ENCODE data around the gene NEO1. TPM values are rescaled to one million over a fixed set of nuclear protein-coding genes. Genes with fewer than 3 reads are reported as not detected.
"Not testable (repeated sequence)": the region's sequence is repeated elsewhere in the genome, so short reads cannot be mapped to it uniquely, and the experiment has no call there.

NEO1 gene
- total and polyA plus RNA-seq, 4 donors: 1.6 to 9.9 (median 5.8) TPM

- 89% methylated on average over 7 of the region's 7 CpGs for WGBS
Observed at GRCh38 chr15:73298522-73299245, 246.4 kb downstream of the NEO1 start.

GRCh38 chr15:73300286-73300685, 248.0 kb downstream of the NEO1 start:
- H3K27ac ChIP-seq (ENCODE audit: low read depth in 1 of 2, low read length in 2 of 2); H3K4me3 ChIP-seq (ENCODE audit: low read depth in 1 of 3, low read length in 3 of 3); H3K27me3 ChIP-seq (ENCODE audit: control insufficient read depth in 4 of 4, insufficient read depth in 4 of 4, low read length in 3 of 4); H3K4me1 ChIP-seq (ENCODE audit: control insufficient read depth in 4 of 4, insufficient read depth in 4 of 4, low read length in 3 of 4); H3K9ac ChIP-seq (ENCODE audit: low read depth in 1 of 2, low read length in 2 of 2); DNase-seq (ENCODE audit: low spot score); H3K9me3 ChIP-seq (ENCODE audit: control insufficient read depth in 4 of 4, low read length in 3 of 4): not testable (repeated sequence)
- 94% methylated on average over 11 of the region's 11 CpGs for WGBS
- H3K36me3 ChIP-seq (ENCODE audit: control insufficient read depth in 4 of 4, insufficient read depth in 3 of 4, low read depth in 1 of 4, low read length in 3 of 4): peaks cover 0 to 25% (median 13%) of the 10 kb centered on the region in 4 donors

More at GRCh38 chr15:73298522-73299245, 246.4 kb downstream of the NEO1 start:
- Histone ChIP-seq H3K9ac (ENCODE audit: low read depth in 1 of 2, low read length in 2 of 2) (no peak overlapping the region), H3K27ac (ENCODE audit: low read depth in 1 of 2, low read length in 2 of 2) (no peak overlapping the region), H3K4me3 (ENCODE audit: low read depth in 1 of 3, low read length in 3 of 3) (no peak overlapping the region), H3K9me3 (ENCODE audit: control insufficient read depth in 4 of 4, low read length in 3 of 4) (no peaks in the 10 kb centered on the region), H3K4me1 (ENCODE audit: control insufficient read depth in 4 of 4, insufficient read depth in 4 of 4, low read length in 3 of 4) (peaks cover 0 to under 1% (median 0%) of the 10 kb centered on the region in 4 donors), H3K27me3 (ENCODE audit: control insufficient read depth in 4 of 4, insufficient read depth in 4 of 4, low read length in 3 of 4) (no peaks in the 10 kb centered on the region), H3K36me3 (ENCODE audit: control insufficient read depth in 4 of 4, insufficient read depth in 3 of 4, low read depth in 1 of 4, low read length in 3 of 4) (peaks cover 0 to 25% (median 13%) of the 10 kb centered on the region in 4 donors)
- TF ChIP-seq RXRA (IDR thresholded peaks at IDR 0.05): no peak
- no peak for TF ChIP-seq ATF3 (IDR thresholded peaks at IDR 0.05)
- TF ChIP-seq JUND (IDR thresholded peaks at IDR 0.05): no peak
- no peak for TF ChIP-seq YY1 (IDR thresholded peaks at IDR 0.05)
- no peak for TF ChIP-seq HNF4A (conservative IDR thresholded peaks at IDR 0.05)
- no peak for TF ChIP-seq GABPA (IDR thresholded peaks at IDR 0.05 in 1 of 2, conservative IDR thresholded peaks at IDR 0.05 in 1 of 2)
- TF ChIP-seq RAD21 (IDR thresholded peaks at IDR 0.05): no peak
- no peak for TF ChIP-seq SP1 (IDR thresholded peaks at IDR 0.05)
- no peak for TF ChIP-seq TAF1 (conservative IDR thresholded peaks at IDR 0.05)
- no peak for TF ChIP-seq MAX (IDR thresholded peaks at IDR 0.05)
- TF ChIP-seq CTCF (IDR thresholded peaks at IDR 0.05; ENCODE audit: low read depth, low read length, missing input control): no peak
- no peak for TF ChIP-seq FOXA1 (IDR thresholded peaks at IDR 0.05)
- TF ChIP-seq FOXA2 (IDR thresholded peaks at IDR 0.05): no peak
- no peak for TF ChIP-seq NR2F2 (IDR thresholded peaks at IDR 0.05)
- TF ChIP-seq ZBTB33 (IDR thresholded peaks at IDR 0.05): no peak
- no peak for TF ChIP-seq HNF4G (IDR thresholded peaks at IDR 0.05)
- TF ChIP-seq EGR1 (IDR thresholded peaks at IDR 0.05; ENCODE audit: low read depth in 2 of 2): no peak
- TF ChIP-seq REST (IDR thresholded peaks at IDR 0.05): no peak
- no peak for DNase-seq (ENCODE audit: low spot score)
